ENCODE measurements around the gene BCR. TPM values are rescaled to one million over a fixed set of nuclear protein-coding genes. Genes with fewer than 3 reads are reported as not detected.

BCR gene
- total RNA-seq, 1 experiment from 2014 or later = 129 TPM

GRCh38 chr22:23283591-23284503 lies 103.5 kb downstream of the BCR start:
- TF ChIP-seq, protein P1, sequence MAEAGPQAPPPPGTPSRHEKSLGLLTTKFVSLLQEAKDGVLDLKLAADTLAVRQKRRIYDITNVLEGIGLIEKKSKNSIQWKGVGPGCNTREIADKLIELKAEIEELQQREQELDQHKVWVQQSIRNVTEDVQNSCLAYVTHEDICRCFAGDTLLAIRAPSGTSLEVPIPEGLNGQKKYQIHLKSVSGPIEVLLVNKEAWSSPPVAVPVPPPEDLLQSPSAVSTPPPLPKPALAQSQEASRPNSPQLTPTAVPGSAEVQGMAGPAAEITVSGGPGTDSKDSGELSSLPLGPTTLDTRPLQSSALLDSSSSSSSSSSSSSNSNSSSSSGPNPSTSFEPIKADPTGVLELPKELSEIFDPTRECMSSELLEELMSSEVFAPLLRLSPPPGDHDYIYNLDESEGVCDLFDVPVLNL (CRISPR knock-in tag; IDR thresholded peaks at IDR 0.05; ENCODE audit: borderline replicate concordance, low read depth) = no peak
- no peak for TF ChIP-seq MYBL2 (CRISPR knock-in tag; IDR thresholded peaks at IDR 0.05)
- TF ChIP-seq ZSCAN18 (CRISPR knock-in tag; IDR thresholded peaks at IDR 0.05) = no peak
- TF ChIP-seq ZNF671 (CRISPR knock-in tag; IDR thresholded peaks at IDR 0.05) = no peak
- no peak for TF ChIP-seq ZNF219 (CRISPR knock-in tag; IDR thresholded peaks at IDR 0.05; ENCODE audit: borderline replicate concordance)
- TF ChIP-seq SMAD3 (CRISPR knock-in tag; IDR thresholded peaks at IDR 0.05; ENCODE audit: borderline replicate concordance) = no peak
- TF ChIP-seq ATF1 (CRISPR knock-in tag; IDR thresholded peaks at IDR 0.05) = no peak
- TF ChIP-seq TP53 (CRISPR knock-in tag; IDR thresholded peaks at IDR 0.05) = no peak
- TF ChIP-seq CREM (CRISPR knock-in tag; IDR thresholded peaks at IDR 0.05) = no peak
- TF ChIP-seq EMX1 (CRISPR knock-in tag; IDR thresholded peaks at IDR 0.05) = no peak
- TF ChIP-seq FOXP1 (CRISPR knock-in tag; IDR thresholded peaks at IDR 0.05; ENCODE audit: borderline replicate concordance) = no peak
- TF ChIP-seq SP1 (CRISPR knock-in tag; conservative IDR thresholded peaks at IDR 0.05) = no peak
- TF ChIP-seq, protein P2, sequence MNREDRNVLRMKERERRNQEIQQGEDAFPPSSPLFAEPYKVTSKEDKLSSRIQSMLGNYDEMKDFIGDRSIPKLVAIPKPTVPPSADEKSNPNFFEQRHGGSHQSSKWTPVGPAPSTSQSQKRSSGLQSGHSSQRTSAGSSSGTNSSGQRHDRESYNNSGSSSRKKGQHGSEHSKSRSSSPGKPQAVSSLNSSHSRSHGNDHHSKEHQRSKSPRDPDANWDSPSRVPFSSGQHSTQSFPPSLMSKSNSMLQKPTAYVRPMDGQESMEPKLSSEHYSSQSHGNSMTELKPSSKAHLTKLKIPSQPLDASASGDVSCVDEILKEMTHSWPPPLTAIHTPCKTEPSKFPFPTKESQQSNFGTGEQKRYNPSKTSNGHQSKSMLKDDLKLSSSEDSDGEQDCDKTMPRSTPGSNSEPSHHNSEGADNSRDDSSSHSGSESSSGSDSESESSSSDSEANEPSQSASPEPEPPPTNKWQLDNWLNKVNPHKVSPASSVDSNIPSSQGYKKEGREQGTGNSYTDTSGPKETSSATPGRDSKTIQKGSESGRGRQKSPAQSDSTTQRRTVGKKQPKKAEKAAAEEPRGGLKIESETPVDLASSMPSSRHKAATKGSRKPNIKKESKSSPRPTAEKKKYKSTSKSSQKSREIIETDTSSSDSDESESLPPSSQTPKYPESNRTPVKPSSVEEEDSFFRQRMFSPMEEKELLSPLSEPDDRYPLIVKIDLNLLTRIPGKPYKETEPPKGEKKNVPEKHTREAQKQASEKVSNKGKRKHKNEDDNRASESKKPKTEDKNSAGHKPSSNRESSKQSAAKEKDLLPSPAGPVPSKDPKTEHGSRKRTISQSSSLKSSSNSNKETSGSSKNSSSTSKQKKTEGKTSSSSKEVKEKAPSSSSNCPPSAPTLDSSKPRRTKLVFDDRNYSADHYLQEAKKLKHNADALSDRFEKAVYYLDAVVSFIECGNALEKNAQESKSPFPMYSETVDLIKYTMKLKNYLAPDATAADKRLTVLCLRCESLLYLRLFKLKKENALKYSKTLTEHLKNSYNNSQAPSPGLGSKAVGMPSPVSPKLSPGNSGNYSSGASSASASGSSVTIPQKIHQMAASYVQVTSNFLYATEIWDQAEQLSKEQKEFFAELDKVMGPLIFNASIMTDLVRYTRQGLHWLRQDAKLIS (CRISPR knock-in tag; IDR thresholded peaks at IDR 0.05; ENCODE audit: borderline replicate concordance) = no peak
- TF ChIP-seq, protein P3, sequence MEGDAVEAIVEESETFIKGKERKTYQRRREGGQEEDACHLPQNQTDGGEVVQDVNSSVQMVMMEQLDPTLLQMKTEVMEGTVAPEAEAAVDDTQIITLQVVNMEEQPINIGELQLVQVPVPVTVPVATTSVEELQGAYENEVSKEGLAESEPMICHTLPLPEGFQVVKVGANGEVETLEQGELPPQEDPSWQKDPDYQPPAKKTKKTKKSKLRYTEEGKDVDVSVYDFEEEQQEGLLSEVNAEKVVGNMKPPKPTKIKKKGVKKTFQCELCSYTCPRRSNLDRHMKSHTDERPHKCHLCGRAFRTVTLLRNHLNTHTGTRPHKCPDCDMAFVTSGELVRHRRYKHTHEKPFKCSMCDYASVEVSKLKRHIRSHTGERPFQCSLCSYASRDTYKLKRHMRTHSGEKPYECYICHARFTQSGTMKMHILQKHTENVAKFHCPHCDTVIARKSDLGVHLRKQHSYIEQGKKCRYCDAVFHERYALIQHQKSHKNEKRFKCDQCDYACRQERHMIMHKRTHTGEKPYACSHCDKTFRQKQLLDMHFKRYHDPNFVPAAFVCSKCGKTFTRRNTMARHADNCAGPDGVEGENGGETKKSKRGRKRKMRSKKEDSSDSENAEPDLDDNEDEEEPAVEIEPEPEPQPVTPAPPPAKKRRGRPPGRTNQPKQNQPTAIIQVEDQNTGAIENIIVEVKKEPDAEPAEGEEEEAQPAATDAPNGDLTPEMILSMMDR (IDR thresholded peaks at IDR 0.05) = no peak
- TF ChIP-seq ZNF138 (CRISPR knock-in tag; conservative IDR thresholded peaks at IDR 0.05) = no peak
- TF ChIP-seq, protein P4, sequence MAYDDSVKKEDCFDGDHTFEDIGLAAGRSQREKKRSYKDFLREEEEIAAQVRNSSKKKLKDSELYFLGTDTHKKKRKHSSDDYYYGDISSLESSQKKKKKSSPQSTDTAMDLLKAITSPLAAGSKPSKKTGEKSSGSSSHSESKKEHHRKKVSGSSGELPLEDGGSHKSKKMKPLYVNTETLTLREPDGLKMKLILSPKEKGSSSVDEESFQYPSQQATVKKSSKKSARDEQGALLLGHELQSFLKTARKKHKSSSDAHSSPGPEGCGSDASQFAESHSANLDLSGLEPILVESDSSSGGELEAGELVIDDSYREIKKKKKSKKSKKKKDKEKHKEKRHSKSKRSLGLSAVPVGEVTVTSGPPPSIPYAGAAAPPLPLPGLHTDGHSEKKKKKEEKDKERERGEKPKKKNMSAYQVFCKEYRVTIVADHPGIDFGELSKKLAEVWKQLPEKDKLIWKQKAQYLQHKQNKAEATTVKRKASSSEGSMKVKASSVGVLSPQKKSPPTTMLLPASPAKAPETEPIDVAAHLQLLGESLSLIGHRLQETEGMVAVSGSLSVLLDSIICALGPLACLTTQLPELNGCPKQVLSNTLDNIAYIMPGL (CRISPR knock-in tag; IDR thresholded peaks at IDR 0.05) = no peak
- no peak for TF ChIP-seq E2F5 (CRISPR knock-in tag; IDR thresholded peaks at IDR 0.05)
- H3K27ac Mint-ChIP-seq = no peak overlapping the region
- ChIA-PET CTCF (interaction anchor here (1.5 kb wide), 1 partner anchor 324 kb away, joined by 3 read pairs; no protein-coding TSS in a partner anchor), POLR2A (no interaction called here)
- H3K4me3 Mint-ChIP-seq = no peak overlapping the region
- H3K27me3 Mint-ChIP-seq (ENCODE audit: low read depth) = no peaks in the 10 kb centered on the region
- H3K36me3 Mint-ChIP-seq = peaks cover 32% of the 10 kb centered on the region
- no peaks in the 10 kb centered on the region for H3K9me3 Mint-ChIP-seq
- DNase-seq (ENCODE audit: low spot score) (no peak), ATAC-seq (no peak)
- H3K4me1 Mint-ChIP-seq = no peaks in the 10 kb centered on the region; the same call in 1 of the 2 replicates

All from WTC11 (cell line).